ENCODE results near the gene SHTN1.

GRCh38 chr10:116915340-116915739 lies 89.6 kb downstream of the SHTN1 start:
- no peak for TF ChIP-seq CTCF (IDR thresholded peaks at IDR 0.05)
- no peak for TF ChIP-seq POLR2AphosphoS5 (IDR thresholded peaks at IDR 0.05)
- TF ChIP-seq POLR2A (IDR thresholded peaks at IDR 0.05) = no peak
